Choroid plexus epithelial cell (primary cell): ENCODE results near the gene GGT5.
A peak's percentile ranks its signal among the peaks of the same experiment; 100 is the strongest.
"Not testable (repeated sequence)": the region's sequence is repeated elsewhere in the genome, so short reads cannot be mapped to it uniquely, and the experiment has no call there.

Experiments
- DNase-seq: peaks from one replicate; pipeline ENCODE4 v3.0.0-alpha.2; 2010; ENCODE audit warnings: low read depth
- H3K4me3 ChIP-seq: 2 replicates; pipeline ENCODE4 v1.5.1; 2011; ENCODE audit warnings: low read depth, mild to moderate bottlenecking, control low read depth, low read length, moderate library complexity
- TF ChIP-seq, protein P1 (sequence below): conservative IDR thresholded peaks from 2 replicates; pipeline ENCODE4 v1.5.1; 2011; ENCODE audit warnings: low read depth, mild to moderate bottlenecking, control low read depth, inconsistent platforms, low read length, moderate library complexity

The GGT5 gene

GRCh38 chr22:24285245-24285644 lies 40.4 kb upstream of the GGT5 start:
- TF ChIP-seq, protein P1, sequence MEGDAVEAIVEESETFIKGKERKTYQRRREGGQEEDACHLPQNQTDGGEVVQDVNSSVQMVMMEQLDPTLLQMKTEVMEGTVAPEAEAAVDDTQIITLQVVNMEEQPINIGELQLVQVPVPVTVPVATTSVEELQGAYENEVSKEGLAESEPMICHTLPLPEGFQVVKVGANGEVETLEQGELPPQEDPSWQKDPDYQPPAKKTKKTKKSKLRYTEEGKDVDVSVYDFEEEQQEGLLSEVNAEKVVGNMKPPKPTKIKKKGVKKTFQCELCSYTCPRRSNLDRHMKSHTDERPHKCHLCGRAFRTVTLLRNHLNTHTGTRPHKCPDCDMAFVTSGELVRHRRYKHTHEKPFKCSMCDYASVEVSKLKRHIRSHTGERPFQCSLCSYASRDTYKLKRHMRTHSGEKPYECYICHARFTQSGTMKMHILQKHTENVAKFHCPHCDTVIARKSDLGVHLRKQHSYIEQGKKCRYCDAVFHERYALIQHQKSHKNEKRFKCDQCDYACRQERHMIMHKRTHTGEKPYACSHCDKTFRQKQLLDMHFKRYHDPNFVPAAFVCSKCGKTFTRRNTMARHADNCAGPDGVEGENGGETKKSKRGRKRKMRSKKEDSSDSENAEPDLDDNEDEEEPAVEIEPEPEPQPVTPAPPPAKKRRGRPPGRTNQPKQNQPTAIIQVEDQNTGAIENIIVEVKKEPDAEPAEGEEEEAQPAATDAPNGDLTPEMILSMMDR: no peak
- DNase-seq: no peak
- H3K4me3 ChIP-seq: no peak overlapping the region

GRCh38 chr22:24284747-24285203 lies 39.9 kb upstream of the GGT5 start:
- no peak for DNase-seq
- no peak overlapping the region for H3K4me3 ChIP-seq
- TF ChIP-seq, protein P1: no peak

- DNase-seq: no peak
- TF ChIP-seq, protein P1: no peak
Measured at GRCh38 chr22:24282401-24282800, 37.5 kb upstream of the GGT5 start.

DNA sequence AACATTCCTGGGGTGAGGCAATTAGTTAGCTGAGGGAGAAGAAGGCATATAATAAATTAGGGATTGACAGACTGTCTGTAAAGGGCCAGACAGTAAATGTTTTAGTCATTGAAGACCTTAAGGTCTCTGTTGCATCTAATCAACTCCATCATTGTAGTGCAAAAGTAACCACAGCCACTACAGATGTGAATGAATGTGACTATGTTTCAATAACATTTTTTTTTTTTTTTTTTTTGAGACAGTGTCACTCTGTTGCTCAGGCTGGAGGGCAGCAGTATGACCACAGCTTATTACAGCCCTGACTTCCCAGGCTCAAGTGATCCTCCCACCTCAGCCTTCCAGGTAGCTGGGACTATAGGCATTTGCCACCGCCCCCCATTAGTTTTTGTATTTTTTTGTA lies 35.5 kb upstream of the GGT5 start:
- not testable (repeated sequence) for DNase-seq, H3K4me3 ChIP-seq

More at GRCh38 chr22:24282401-24282800, 37.5 kb upstream of the GGT5 start:
- H3K4me3 ChIP-seq: no peak overlapping the region

GRCh38 chr22:24274696-24275405 lies 30.0 kb upstream of the GGT5 start:
- TF ChIP-seq, protein P1: peak; percentile 30
- not testable (repeated sequence) for DNase-seq, H3K4me3 ChIP-seq

DNA sequence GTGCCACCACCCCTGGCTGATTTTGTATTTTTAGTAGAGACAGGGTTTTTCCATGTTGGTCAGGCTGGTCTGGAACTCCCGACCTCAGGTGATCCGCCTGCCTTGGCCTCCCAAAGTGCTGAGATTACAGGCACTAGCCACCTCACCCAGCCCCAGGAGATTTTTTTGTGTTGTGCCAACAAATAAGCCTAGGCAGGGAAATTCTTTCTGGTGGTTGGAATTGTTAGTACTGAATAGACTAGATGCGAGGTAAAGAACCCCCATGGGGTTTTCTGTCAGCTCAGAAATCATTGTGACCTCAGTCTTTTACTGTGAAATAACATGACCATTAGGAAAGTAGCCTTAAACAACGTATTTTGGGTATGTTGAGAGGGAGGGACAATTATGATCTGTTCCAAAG lies 29.0 kb upstream of the GGT5 start:
- peak; percentile 17 for DNase-seq
- not testable (repeated sequence) for H3K4me3 ChIP-seq

DNA sequence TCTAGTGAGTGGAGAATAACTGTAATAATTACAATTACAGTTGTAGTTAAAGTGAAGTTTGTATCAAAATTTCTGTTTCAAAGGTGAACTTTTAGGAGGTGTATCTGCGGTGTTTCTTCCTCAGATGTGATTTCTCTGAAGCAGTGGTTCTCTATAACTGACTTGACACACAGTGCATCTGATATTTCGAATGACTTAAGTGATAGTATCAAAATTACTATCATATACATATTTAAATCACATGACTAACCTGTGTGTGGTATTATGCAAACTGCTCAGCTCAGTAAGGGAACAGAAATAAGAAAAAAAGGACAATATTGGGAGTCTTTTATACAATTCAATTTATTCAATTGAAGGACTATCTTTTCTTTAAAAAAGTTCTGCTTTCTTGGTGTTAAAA lies 28.1 kb upstream of the GGT5 start:
- not testable (repeated sequence) for DNase-seq, H3K4me3 ChIP-seq

- DNase-seq: peak; percentile 32
- H3K4me3 ChIP-seq: peak overlapping the region; percentile 100
- TF ChIP-seq, protein P1: no peak
Measured at GRCh38 chr22:24271386-24271854, 26.5 kb upstream of the GGT5 start.
